ENCODE measurements around the gene MYO16.
"Not testable (repeated sequence)": the region's sequence is repeated elsewhere in the genome, so short reads cannot be mapped to it uniquely, and the experiment has no call there.

Gene MYO16

DNA sequence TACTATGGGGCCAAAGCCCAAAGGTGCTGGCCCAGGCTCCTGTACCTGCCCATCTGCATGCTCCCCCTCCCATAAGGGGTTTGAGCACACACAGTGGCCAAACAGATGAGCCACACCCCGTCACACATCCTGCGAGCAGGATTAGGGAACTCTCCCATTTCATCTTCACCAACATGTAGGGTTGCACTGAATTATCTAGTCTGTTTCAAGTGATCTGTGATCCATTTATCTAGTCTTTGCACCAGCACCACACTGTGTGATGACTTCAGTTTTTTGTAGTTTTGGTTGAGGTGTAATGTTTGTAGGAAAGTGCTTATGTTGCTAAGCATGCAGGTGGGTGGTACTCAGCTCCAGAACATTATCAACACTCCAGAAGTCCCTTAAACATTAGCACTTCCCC lies 249.3 kb downstream of the MYO16 start:
- no peak for DNase-seq (ENCODE audit: low read depth in 2 of 2, low spot score in 1 of 2)

DNA sequence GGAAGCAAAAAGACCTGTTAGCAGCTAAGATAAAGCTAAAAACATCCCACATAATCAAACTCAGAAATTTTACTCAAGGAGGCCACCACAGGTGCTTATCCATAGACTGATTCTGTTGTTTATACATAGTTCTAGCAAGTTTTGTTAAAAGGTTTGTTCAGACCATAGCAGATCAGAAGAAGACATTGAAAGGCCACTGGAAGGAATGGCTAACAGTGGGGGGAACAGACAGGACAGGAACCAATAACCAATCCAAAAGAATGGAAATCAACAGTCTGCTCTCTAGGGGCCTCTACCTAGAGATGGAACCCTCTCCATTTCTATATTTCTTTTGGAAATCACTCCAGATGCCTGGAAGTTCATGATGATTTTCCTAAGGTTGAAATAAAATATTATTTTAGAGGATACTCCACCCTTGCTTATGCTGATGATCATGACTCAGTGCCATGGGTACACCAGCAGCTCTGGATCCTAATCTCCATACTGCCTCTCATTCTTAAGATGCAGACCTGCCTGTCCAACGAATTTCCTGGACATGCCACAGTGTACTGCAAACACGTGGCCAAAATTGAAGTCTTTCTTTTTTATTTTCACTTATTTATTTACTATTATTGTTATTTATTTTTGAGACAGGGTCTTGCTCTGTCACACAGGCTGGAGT lies 260.0 kb downstream of the MYO16 start:
- no peak for DNase-seq (ENCODE audit: low read depth in 2 of 2, low spot score in 1 of 2)

DNA sequence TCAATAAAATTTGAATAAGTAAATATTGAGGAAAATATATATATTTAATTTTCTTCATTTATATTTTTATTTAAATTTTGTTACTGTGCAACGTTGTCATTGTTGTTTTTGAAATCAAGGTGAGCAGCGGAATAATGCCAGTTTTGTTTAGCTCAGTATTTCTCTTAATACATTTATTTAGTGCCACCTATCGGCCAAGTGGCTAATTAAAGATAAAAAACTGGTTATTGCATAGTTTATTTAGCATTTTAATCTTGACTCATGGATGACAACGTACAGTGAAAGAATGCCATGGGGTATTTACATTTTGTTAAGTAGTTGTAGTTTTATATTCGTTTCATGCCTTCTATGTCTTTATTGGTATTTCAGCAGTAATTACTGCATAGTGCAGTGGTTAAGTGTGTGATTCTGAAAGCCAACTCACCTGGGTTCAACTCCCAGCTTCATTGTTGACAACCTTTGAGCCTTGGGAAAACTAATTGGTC lies 265.9 kb downstream of the MYO16 start:
- DNase-seq (ENCODE audit: low read depth in 2 of 2, low spot score in 1 of 2), result no peak

DNA sequence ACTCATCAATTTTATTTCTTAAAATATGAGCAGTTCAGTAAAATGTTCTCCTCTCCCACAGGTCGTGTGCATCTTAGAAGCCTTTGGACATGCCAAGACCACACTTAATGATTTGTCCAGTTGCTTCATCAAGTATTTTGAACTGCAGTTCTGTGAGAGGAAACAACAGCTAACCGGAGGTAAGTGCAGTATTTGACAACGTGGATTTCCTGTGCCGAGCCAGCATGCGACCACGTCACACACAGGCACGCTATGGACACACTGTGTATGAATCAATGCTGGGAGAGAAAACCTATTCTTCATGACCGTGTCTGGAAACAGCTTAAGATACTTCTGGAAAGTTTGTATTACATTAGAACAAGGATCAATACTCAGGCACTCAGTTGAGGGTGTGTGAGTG lies 268.5 kb downstream of the MYO16 start:
- DNase-seq (ENCODE audit: low read depth in 2 of 2, low spot score in 1 of 2), result no peak

DNA sequence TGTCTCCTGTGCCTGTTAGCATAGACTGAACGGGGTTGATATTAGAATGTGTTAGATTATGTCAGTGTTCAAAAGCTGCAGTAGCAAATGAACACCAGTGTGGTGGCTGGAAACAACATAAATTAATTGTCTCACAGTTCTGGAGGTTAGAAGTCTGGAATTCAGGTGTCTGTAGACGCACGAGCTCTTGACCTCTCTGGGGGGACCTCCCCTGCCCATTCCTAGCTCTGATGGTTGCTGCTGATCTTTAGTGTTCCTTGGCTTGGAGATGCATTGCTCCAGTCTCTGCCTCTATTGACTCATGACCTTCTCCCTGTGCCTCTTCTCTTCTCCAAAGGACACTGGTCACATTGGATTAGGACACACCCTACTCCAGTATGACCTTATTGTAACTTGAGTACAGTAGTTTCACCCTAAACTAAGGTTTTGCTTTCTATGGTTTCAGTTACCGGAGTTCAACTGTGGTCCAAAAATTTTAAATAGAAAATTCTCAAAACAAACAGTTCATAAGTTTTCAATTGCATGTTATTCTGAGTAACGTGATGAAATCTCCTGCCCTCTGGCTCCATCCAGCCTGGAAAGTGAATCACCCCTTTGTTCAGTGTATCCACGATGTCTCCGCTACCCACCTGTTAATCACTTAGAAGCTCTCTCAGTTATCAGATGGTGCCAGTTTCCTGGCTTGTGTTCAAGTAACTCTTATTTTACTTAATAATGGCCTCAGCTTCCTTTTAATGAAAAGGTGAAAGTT lies 273.2 kb downstream of the MYO16 start:
- no peak for DNase-seq (ENCODE audit: low read depth in 2 of 2, low spot score in 1 of 2)

DNA sequence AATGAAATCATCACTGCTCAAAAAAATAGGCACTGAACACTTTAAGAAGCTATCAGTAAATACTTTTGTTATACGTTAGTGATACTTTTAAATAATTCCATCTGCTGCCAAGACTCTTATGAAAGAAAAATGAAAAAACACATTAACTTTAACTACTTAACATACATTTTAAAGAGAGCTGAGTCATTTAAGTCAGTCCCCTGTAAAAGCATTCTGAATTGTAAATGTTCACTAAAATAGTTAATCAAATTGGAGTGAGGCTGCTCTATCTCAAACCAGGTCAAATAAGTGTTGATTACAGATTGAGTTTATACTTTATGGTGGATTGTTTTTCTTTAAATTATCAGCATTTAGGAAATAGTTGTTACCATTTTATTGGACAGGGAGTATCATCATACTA lies 274.2 kb downstream of the MYO16 start:
- DNase-seq (ENCODE audit: low read depth in 2 of 2, low spot score in 1 of 2), result no peak

DNA sequence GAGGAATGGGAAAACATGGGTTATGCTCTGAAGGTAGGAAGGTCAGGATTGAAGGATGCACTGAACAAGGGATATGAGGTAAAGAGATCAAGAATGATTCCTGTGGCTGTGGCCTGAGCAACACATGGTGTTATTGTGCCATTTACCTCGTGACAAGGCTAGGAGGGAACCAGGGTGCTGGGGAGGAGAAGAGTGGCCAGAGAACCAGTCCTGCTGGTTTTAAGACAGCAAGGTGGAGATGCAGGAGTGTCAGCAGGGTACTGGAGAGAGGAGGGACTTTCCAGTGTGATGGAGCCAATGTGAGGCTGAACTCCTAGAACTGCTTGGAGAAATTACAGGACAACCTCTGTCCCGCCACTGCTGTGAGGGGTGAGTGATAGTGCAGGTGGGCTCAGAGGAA lies 282.4 kb downstream of the MYO16 start:
- DNase-seq (ENCODE audit: low read depth in 2 of 2, low spot score in 1 of 2), result no peak

DNA sequence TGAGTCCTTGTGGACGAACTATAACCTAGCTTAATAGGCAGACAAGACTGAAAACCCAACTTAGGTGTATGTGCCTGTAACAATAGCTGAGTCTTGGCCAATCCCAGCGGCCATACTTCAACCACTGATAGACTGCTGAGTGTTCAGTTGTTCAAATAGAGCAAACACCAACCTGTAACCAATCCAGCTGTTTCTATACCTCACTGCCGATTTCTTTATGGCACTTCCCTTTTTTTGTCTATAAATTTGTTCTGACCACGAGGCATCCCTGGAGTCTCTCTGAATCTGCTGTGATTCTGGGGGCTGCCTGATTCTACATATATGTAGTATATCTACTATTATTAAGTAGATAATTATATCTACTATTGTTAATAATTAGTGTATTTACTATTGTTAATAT lies 284.3 kb downstream of the MYO16 start:
- not testable (repeated sequence) for DNase-seq (ENCODE audit: low read depth in 2 of 2, low spot score in 1 of 2)

DNA sequence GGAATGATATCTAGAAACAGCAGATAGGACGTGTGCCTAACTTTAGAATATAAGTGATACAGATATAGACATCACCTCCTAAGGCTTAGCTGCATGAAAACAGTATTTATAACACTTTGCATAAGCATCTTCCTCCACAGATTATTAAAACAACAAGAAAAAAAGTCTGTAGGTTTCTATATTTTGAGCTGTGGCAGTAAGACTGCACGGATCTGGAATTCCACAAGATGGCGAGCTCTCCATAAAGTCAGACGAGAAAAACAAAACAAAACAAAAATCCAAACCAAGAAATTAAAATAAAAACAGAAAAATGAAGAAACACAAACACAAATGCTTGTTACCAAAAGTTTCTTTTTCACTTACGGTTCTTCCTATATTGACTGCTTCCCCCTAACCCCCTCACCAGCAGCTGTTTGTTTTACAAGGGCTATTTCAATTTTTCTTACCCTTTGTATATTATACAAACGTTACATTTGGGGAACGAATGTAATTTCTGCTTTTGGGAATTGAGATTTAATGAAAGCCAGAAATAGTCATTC lies 285.8 kb downstream of the MYO16 start:
- no peak for DNase-seq (ENCODE audit: low read depth in 2 of 2, low spot score in 1 of 2)

DNA sequence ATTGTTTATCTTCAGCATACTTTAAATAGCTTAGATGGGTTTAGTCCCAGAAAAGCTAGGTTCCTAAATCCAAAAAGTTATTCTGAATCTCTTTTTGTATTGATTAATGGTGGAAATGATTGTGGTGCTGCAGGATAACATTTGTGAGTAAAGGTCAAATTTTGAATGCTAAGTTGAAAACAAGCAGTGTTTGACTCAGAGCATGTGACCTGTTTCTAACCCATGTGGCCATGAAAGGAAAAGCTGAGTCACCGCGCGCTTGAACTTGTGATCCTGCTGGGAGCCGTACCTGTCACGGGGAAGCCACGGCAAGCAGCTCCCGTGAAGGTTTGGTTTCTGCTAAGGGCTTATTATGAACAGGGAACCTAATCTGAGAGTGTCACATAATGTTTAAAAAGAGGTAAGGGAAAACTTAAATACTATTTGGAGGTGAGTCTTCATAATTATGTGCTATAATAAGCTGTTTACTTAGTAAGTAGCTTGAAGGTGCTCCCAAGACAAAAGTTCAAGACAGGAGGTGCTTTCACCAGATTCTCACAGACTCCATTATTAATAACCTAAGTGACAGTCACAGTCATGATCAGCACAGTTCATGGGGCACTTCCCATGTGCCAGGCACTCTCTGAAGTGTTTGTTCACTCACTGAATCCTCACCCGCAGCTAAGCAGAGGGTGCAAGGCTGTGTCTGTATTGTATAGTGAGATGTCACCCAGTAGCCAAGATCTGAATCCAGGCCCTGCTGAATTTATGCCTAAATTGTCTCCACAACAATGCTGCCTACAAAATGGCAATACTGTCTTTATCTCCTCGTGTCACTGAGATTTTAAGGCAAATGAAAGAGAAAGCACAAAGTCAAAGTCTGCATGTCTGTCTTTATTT lies 286.5 kb downstream of the MYO16 start:
- peak; percentile 52 to 56 for DNase-seq (ENCODE audit: low read depth in 2 of 2, low spot score in 1 of 2)

DNA sequence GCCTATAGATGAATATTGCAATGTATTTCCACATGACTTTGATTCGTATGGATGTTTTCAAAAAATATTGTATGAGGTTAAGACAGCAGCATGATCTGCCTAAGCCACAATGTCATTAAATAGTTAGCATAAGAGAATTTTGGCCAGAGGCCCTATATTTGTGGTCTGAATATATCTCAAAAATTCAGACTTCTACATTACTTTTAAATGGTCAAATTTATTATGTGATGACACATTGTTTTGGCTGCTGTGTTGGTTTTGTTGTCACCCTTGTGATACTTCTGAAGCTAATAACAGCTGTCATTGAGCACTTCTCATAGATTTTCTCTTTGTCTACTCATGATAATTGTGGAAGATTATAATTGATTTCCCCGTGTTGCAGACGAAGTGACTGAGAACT lies 288.2 kb downstream of the MYO16 start:
- no peak for DNase-seq (ENCODE audit: low read depth in 2 of 2, low spot score in 1 of 2)

DNA sequence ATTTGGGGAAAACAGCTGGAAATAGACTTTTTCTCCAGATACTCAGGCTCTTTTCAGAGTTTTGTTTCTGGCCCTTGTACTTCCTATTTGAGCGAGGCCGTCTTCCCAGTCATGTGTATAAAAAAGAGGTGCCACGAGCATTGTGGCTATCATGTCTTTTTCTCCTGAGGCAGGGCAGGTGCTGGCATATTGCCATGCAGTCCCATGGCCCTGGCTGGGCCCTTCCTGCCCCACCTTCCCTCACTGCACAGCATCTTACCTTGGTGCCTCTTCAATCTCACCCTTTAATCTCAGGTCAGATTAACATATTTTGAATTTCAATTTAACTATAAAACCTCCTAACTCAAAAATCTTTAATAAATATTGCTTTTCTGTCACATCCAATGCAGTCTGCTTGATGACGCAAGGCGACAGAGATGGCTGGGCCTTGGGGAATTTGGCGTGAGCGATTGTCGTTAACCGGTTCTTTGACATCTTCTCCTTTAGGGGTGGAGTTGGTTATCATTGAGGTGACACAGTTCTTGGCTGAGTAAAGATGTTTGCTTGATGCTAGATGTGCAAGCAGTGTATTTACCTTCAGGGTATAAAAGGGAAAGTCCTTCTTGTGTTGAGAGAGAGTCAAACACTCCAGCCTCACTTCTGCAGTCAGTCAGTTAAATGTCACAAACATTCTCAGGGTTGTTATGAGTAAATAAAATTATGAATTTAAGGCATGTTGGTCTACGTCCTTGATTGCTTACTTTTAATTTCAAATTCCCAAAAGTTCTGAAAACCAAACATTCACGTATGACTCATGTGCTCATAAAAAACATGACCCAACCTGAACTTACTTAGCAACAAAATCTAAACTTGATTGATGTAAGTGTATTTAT lies 289.9 kb downstream of the MYO16 start:
- no peak for DNase-seq (ENCODE audit: low read depth in 2 of 2, low spot score in 1 of 2)

DNA sequence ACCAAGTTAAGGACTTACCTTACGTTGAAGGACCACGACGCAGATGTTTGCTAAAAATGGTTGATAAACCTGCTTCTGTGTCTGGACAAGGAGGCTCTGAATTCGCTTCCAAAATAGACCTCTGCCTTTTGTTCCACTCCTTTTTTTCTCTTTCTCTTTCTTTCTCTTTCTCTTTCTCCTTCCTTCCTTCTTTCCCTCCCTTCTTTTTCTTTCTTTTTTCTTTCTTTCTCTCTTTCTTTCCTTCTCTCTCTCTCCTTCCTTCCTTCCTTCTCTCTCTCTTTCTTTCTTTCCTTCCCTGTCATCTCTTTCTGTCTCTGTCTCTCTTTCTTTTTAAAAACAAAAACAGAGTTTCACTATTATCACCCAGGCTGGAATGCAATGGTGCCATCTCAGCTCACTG lies 290.7 kb downstream of the MYO16 start:
- DNase-seq (ENCODE audit: low read depth in 2 of 2, low spot score in 1 of 2), result no peak

DNA sequence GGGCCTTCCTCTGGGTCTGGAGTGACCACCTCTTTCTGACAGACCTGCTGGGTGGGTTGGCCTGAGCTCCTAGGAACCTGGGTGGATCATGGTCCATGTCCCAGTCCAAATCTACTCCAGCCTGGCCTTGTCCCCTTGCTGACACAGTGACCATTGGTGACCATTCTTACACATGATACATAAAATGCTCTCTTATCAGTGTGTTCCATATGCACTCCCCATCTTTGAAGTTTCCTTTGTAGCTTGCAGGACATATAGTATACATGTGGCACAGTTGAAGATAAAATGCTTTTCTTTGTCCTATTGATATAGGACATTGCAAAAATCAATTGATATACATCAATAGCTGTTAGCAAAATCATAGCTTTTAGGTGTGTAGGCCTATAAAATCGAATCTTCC lies 291.8 kb downstream of the MYO16 start:
- DNase-seq (ENCODE audit: low read depth in 2 of 2, low spot score in 1 of 2), result no peak

DNA sequence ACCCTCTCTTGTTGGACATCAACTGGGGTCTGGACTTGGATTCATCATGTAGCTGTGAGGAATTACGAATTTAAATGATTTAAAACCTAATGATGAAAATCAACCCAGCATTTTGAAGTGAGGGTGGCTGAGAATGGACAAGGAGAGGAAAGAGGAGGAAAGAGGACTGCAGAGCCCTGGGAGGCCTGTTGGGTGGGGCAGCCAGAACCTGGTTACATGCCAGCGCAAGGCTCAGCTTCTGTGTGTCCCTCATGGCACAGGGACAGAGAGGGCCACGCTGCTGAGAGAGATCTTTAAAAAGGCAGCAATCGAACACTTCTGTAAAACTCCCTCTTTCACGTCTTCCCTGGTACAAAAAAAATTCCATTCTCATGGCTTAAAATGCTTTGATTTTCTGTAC lies 292.7 kb downstream of the MYO16 start:
- no peak for DNase-seq (ENCODE audit: low read depth in 2 of 2, low spot score in 1 of 2)

DNA sequence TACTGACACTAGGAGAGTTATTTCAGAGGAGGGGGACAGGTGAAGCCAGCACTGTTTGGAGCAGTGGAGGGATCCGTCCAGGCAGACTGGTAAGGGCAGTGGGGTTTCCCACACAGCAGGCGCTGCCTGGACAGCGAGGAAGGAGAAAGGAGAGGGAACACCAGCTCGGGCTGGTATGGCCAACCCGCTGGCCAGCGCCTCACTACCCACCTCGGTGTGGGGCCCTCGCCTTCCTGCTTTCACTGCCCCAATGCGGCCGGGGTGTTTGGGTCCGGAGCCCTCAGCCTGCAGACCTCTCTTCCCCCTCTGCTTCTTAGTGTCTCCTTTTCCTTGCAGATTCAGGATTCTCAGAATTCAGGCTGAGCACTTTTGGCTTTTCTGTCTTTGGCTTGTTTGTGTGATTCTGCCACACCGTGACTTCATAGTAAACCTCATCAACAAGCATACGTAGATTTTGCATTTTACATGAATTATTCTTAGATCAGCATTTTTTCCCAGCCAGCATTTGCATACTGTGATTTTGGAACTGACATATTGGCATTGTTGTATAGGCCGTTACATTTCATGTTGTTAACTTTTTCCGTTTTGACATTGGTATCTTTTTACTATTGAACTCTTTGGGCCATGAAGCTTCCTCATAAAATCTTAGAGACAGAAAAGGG lies 294.1 kb downstream of the MYO16 start:
- DNase-seq (ENCODE audit: low read depth in 2 of 2, low spot score in 1 of 2), result no peak

DNA sequence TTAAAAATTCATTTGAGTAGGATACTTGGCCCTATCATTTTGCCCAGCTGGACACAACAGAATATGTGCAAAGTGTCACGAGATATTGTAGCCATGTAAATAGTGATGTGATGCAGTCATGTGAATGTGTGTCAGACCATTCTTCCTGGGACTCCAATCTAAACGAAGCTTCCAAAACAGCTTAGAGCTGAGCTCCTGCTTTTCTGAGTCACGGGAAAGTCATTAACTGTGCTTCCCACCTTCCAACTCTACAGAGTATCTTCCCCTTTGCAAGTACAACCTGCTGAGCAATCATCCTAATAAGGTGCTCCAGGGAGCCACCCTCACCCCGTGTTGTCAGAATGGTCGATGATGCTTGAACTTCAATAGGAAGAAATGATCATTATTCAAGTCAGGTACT lies 294.7 kb downstream of the MYO16 start:
- no peak for DNase-seq (ENCODE audit: low read depth in 2 of 2, low spot score in 1 of 2)

DNA sequence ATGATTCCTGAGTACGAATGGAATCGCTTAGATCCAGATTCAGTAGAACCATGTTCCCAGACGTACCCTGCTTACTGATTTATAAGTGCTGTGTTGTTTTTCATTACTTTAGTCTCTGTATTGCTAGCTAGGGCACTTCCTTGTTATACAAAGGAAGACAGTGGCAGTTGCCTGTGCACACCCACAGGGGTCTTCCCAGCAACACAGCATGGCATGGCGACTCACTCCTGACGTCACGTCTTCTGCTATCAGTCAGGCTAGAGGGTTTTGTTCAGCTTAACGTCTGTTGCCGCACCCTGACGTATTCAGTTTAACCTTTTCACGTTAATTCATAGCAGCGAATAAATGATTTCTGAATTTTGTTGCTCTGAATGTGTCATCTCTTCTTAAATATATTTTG lies 295.1 kb downstream of the MYO16 start:
- no peak for DNase-seq (ENCODE audit: low read depth in 2 of 2, low spot score in 1 of 2)

DNA sequence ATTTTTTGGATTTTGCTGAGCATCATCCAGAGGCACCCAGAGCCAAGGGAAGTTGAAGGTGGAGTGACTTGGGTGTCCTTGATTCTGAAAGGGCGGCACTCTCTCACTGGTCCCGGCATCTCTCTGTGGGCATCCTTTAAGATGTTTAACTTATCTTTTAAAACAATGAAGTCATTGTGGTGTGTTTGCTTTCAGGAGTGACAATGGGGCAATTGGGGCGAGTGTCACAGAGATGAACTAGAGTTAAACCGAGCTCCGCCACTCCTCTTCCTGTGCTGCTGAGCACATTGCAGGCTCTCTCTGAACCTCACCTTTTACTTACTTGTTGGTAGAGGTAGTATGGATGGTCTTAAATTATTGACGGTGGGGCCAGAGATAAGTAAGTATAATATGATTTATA lies 295.7 kb downstream of the MYO16 start:
- DNase-seq (ENCODE audit: low read depth in 2 of 2, low spot score in 1 of 2), result no peak

DNA sequence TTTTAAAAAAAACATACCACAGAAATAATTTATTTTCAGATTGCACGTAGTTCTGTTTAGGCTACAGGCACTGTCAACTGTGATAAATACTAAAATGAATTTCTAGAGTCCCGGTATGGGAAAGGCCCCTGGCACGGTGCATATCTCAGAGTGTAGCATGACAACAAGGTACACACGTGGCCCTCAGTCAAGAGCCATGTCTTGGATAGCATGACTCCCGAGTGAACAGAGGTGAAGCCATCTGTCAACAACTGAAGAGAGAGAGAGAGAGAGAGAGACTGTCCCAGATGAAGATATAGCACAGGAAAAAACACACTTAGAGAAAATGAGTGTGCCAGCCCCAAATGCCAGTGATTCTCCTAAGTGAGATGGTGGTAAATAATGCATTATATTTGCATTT lies 297.5 kb downstream of the MYO16 start:
- no peak for DNase-seq (ENCODE audit: low read depth in 2 of 2, low spot score in 1 of 2)
